Activated naive CD4-positive, alpha-beta T cell treated with anti-CD3 and anti-CD28 coated beads, Interleukin-2, amount 50 U/mL, for 16 hours (primary cell): ENCODE data around the gene TTC14.
"Not testable (repeated sequence)": the region's sequence is repeated elsewhere in the genome, so short reads cannot be mapped to it uniquely, and the experiment has no call there.

Experiments used
- DNase-seq: peaks from one replicate; pipeline ENCODE4 v3.0.0-alpha.2; 2020

The TTC14 gene

GRCh38 chr3:180601688-180602666 is at the start of gene TTC14:
Gene TTC14 (plus strand): TSS chr3:180602163. CDS start chr3:180602262, 99 bp downstream.
- peak; percentile 94 for DNase-seq

- no peak for DNase-seq
Observed at GRCh38 chr3:180563406-180563805, 38.6 kb upstream of the TTC14 start.

- DNase-seq = no peak
Observed at GRCh38 chr3:180564676-180565075, 37.3 kb upstream of the TTC14 start.

GRCh38 chr3:180570238-180570637 is 31.7 kb upstream of the TTC14 start:
- DNase-seq = no peak

- DNase-seq = no peak
Observed at GRCh38 chr3:180571831-180572598, 29.9 kb upstream of the TTC14 start.

GRCh38 chr3:180575571-180575970 is 26.4 kb upstream of the TTC14 start:
- no peak for DNase-seq

- DNase-seq = no peak
Observed at GRCh38 chr3:180580934-180581333, 21.0 kb upstream of the TTC14 start.

GRCh38 chr3:180590396-180590795 is 11.6 kb upstream of the TTC14 start:
- no peak for DNase-seq

GRCh38 chr3:180593631-180594030 is 8.3 kb upstream of the TTC14 start:
- not testable (repeated sequence) for DNase-seq

- no peak for DNase-seq
Observed at GRCh38 chr3:180594631-180595558, 7.1 kb upstream of the TTC14 start.

GRCh38 chr3:180595559-180595935 is 6.4 kb upstream of the TTC14 start:
- DNase-seq = no peak

- DNase-seq = no peak
Observed at GRCh38 chr3:180600473-180600872, 1.5 kb upstream of the TTC14 start.

- no peak for DNase-seq
Observed at GRCh38 chr3:180611006-180611405, 9.0 kb downstream of the TTC14 start.

GRCh38 chr3:180612364-180612763 is 10.4 kb downstream of the TTC14 start:
- no peak for DNase-seq

GRCh38 chr3:180615954-180616353 is 14.0 kb downstream of the TTC14 start:
- DNase-seq = no peak

GRCh38 chr3:180617049-180617448 is 15.1 kb downstream of the TTC14 start:
- no peak for DNase-seq

GRCh38 chr3:180618563-180618962 is 16.6 kb downstream of the TTC14 start:
- DNase-seq = not testable (repeated sequence)

- no peak for DNase-seq
Observed at GRCh38 chr3:180619723-180620122, 17.8 kb downstream of the TTC14 start.

- no peak for DNase-seq
Observed at GRCh38 chr3:180624714-180625113, 22.8 kb downstream of the TTC14 start.

- DNase-seq = no peak
Observed at GRCh38 chr3:180626844-180627243, 24.9 kb downstream of the TTC14 start.

- DNase-seq = no peak
Observed at GRCh38 chr3:180630371-180630770, 28.4 kb downstream of the TTC14 start.

GRCh38 chr3:180631317-180631716 is 29.4 kb downstream of the TTC14 start:
- DNase-seq = no peak

GRCh38 chr3:180633722-180634121 is 31.8 kb downstream of the TTC14 start:
- DNase-seq = no peak
